HG02938 (cell line): ENCODE measurements around the gene LRP5.

ENCODE experiments used
- ATAC-seq: cut with Tn5 transposase; IDR thresholded peaks from one replicate; pipeline ENCODE4 v1.9.1; 2021; ENCODE audit warnings: mild to moderate bottlenecking, moderate library complexity; ENCODE audit not compliant: unreplicated experiment

Gene LRP5

DNA sequence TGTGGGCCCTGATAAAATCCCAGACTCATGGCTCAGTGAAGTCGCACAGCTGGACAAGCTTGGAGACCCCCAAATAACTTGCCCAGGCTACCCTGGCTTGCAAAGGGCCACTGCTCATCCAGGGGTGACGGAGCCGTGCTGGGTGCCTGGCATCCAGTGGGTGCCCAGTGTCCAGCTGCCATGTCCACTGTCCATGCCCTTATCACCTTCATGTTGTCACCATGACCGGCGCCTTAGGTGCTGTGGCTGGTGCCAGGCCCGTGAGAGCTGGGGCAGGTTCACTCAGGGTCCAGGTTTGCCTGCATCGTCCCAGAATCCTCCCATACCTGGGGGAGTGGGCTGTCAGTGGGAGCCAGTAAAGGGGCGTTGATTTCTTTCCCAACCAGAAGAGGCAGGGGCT, 57.4 kb downstream of the LRP5 start:
- ATAC-seq = no peak

DNA sequence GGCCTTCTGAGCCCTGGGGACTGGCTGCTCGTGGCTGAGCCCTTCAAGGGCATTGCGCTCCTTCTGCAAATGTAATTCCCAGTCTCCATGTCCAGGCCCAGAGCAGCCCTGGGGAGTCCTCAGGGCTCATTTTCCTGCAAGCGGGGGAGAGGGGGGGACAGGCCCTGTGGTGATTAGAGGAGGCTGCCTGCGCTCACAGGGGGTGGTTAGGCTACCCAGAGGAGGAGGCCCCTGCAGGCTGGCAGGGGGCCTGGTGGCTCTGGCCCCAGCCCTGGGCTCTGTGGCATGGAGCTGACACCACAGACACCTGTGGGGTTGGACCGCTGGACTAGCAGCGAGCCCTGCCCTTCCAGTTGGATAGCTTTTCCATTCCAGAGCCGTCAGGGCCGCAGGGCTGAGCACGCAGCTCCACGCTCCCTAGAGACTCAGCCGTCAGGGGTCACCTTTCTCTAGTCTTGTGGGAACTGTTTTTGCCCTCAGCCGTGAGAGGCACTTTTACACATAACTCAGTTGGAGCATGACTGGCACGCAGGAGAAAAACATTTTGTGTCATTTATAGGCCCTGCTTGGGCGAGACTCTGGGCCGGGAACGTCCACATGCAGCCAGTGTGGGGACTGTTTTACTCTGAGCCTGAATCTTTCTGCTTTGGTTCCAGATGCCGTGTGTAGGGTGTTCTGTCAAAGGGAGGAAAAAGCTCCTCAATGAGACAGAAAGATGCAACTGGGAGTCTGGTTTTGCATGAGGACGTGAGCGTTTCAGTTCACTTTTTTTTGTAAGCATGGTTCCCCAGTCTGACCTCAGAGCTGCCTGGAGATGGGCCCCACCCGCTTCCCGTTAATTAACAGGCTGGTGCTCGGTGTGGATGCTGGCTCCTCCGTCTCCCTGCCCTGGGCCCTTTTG, 58.1 kb downstream of the LRP5 start:
- ATAC-seq = peak; percentile 71

DNA sequence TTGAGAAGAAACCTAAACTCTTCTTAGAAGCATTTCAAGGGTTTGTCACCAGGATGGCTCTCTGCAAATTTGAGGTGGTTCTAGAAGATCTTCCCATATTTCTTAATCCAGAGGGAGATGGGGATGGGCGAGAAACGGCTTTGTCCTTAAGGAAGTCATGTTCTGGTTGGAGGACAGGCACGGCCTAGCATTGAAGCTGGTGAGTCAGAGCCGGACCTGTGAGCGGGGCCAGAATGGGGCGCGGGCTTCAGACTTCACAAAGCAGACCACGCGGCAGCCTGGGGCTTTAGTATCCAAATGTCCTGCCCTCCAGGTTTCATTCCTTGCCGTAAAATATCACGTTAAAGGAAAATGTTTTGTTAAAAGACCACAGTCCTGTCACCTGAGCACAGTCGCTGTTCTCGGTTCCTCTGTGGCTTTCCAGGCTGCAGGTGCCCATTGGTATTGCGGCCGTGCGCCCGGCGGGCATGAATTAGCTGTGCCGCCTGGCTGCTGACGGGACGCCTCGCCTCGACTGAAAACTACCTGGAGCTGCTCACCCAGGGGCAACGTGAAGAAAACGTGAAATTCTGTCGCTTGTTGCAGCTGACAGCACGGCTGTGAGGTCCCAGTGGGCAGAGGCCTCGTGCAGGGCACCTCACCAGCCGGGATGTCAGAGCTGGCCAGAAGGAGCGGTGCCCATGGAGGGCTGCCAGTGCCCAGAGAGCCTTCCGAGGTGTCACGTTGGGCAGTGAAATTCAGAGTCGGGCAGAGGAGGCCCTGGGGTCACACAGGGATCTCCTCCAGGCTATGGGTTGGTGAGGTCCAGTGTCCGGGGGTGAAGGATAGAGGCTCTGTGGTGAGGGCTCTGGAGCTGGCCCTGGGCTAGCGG, 59.0 kb downstream of the LRP5 start:
- ATAC-seq = no peak

DNA sequence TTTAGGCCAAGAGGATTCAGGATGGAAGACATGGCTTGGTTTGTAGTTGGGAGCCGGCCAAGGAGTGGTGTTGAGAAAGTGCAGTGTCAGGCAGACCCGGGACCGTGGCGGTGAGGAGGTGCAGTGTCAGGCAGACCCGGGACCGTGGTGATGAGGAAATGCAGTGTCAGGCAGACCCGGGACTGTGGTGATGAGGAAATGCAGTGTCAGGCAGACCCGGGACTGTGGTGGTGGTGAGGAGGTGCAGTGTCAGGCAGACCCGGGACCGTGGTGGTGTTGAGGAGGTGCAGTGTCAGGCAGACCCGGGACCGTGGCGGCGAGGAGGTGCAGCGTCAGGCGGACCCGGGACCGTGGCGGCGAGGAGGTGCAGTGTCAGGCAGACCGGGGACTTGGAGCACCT, 59.7 kb downstream of the LRP5 start:
- ATAC-seq = no peak

DNA sequence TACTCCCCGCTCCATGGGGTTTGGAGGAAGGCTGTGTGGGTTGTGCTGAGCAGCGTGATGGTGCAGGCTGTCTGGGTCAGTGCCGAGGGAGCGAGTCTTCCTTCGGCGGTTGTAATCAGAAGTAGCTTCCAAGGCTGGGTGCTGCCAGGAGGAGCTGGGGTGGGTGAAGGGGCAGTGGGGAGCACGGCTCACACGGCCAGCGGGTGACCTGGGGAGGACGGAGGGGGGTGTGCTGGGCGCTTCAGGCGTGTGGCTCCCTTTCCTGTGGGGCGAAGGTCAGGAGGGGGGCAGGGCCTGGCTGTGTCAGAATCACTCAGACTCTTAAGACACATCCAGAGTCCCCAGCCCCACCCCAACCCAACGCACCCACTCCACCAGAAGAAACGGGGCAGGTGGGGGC, 60.2 kb downstream of the LRP5 start:
- no peak for ATAC-seq

DNA sequence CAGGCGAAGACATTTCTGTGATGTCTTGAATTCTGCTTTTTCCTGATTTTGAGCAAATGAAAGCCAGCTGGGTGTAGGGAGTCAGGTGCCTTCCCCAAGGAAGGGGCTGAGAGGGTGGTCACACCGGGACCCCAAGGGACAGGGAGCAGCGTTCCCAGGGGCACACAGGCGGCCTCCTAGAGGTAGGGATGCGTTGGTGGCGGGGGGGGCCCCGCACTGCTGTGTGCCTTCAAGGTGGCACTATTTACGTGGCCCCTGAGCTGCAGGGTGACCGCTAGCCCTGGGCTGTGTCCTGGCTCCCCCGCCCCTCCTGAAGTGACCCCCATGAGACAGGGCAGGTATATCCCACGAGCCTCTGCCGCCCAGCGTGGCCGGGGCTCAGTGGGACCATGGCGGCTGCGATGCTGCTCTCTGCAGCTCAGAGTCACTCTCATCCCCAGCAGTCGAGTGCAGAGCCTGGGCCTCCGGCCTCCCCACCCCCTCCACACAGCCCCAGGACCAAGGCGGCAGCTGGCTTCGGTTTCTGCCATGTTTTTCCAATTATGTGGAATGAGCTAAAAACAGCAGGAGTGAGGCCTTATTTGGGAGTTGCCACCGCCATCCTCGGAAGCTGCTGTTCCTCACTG, 60.9 kb downstream of the LRP5 start:
- no peak for ATAC-seq

DNA sequence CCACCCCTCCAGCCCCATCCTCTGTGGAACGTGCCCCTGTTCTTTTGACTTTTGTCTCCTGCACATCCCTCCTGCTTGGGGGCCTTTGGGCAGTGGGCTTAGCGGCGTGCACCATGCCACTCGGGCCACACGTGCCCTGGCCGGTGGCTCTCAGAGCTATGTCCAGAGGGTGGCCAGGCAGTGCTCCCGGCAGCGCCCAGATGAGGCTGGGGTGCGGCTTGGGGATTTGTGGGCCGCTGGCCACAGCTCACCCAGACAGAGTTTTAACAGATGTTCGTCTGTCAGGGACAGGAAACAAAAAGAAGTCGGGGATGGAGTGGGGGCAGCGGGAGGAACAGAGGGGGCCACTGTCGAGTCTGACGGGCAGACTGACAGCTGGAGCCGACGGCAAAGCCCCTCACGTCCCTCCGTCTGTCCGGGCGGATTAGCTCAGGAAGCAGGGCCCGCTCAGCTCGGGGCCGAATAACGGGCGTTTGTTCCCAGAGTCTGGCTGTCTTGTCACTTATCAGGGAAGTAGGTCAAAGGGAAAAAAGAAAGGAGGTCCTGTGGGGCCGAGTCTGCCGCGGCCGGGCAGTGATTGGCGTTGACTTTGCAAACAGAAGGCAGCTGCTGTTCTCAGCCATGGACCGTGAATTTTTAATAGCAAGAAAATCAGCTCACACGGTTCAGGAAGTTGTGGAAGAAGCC, 61.6 kb downstream of the LRP5 start:
- no peak for ATAC-seq

DNA sequence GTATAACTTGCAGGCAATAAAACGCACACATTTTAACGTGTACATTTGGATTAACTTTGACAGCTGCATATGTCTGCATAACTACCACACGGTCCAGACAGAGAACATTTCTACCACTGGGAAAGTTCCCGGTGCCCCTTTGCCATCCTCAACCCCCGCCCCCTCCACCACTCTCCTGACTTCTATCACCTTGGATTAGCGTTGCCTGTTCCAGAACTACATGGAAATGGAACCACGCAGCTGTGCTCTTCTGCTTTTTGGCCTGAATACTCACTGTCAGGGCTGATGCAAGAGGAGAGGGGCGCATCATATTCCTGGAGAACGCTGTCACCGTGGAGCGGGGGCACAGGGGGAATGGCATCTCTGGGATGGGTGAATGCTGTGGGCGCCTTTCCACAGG, 62.1 kb downstream of the LRP5 start:
- no peak for ATAC-seq

DNA sequence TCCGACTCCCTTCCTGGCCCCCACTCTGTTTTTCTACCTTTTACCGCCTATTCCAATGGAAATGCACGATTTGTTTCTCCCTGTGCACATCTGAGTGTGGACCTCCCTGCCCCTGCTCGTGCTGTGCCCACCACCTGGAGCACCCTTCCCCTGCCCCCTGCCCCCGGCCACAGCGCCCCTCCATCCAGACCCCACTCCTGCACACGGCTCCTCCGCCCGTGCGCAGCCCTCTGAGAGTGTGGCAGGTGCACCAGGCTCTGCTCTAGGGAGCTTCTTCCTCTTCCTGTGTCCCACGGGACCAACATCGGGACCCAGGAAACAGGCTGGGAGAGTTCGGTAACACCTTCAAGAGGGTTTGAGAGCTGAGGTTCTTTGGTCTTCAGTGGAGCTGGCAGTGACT, 62.9 kb downstream of the LRP5 start:
- no peak for ATAC-seq

DNA sequence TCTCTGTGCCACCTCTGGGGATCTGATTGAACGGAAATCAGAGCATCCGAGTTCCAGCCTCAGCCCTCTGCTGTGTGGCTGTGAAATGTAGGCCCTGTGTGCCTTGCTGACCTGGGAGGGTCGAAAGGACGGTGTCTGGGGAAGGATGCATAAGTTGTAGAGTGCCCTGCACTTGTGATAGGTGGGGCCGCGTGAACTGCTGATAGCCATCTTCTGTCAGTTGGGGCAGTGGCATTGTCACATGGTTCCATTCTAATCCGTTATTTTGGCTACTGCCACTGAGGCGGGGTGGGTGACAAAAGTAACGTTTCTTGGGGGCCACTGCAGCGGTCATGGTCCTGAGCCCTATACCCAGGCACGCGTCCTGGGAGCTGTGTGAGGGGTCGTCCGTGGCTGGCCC, 63.4 kb downstream of the LRP5 start:
- no peak for ATAC-seq

DNA sequence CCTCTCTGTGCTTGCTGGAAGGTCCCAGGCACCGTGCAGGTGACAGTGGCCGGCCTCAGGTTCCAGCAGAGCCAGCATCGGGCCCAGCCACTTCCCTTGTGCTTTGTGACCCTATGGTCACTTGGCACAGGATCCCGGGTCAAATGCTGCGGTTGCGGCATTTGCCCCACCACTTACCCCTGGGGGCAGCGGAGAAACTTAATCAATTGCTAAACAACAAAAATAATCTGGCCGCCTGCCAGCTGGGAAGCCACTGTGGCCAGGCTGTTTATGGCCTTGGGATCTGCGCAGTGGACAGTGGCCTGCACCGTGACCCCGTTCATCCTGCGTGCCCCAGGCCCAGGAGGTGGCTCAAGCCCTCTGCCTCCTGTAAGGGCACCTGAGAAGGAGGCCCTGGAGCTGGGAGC, 65.0 kb downstream of the LRP5 start:
- no peak for ATAC-seq

DNA sequence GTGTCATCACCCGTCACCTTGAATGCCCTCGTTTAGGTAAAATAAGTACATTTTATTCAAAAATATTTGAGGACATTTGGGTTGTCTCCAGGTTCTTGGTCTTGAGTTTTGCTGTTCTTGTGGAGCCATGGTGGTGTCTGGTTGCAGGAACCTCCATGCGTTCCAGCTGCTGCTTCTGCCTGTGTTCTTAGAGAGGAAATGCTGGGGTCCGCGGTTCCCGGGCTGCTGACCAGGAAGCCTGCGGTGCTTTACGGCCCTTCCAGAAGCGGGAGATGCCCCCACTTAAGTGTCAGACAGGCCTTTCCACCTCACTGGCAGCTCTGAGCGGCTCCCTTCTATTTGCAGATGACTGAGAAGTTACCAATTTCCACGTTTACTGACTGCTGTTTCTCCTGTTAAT, 66.8 kb downstream of the LRP5 start:
- no peak for ATAC-seq

DNA sequence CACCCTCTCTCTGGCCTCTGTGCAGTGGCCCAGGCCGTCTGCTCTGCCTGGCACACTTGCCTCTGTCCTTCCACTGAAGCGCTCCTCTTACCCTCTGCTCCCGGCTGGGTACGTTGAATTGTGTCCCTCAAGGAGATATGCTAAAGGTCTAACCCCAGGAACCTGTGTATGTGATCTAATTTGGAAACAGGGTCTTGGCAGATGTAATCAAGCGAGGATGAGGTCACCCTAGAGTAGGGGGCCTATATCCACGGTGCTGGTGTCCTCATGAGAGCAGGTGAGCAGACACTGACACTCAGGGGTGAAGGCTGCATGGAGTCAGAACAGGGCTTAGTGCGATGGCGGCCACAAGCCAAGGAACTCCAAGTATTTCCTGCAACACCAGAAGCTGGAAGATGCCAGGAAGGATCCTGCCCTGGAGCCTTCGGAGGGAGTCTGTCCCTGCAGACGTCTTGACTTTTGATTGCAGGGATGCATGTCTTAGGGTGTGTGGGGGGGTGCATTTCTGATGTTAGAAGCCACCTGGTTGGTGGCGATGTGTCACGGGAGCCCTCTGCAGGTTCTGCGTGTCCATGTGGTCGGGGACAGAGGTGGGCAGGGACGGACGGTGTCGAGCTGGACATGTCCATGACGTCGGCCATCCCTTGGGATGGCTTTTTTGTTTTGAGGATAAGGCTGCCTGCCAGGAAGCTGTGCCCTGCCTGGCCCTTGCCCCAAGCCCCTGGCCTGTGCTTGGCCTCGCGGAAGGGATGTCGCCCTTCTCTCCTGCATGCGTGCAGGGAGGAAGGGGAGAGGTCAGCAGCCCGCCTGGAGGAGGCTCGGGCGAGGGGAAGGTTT, 68.6 kb downstream of the LRP5 start:
- ATAC-seq = no peak

DNA sequence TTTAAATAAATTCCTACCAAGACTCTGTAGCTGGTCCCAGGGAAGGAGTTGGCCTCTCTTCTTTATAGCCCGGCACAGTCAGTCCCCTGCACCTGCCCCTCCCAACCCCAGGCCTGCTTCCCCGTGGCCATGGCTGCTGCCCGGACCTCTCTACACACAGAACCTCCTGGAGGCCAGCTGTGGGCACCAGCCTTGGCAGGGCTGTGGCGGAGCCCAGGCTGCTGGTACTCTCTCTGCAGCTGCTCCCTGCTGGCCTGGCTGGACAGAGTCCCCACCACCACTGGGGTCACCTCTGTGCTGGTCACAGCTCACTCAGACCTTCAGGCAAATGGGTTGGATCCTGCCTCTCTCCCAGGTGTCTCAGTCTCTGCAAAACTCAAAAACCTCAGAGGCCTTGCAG, 69.3 kb downstream of the LRP5 start:
- ATAC-seq = no peak

DNA sequence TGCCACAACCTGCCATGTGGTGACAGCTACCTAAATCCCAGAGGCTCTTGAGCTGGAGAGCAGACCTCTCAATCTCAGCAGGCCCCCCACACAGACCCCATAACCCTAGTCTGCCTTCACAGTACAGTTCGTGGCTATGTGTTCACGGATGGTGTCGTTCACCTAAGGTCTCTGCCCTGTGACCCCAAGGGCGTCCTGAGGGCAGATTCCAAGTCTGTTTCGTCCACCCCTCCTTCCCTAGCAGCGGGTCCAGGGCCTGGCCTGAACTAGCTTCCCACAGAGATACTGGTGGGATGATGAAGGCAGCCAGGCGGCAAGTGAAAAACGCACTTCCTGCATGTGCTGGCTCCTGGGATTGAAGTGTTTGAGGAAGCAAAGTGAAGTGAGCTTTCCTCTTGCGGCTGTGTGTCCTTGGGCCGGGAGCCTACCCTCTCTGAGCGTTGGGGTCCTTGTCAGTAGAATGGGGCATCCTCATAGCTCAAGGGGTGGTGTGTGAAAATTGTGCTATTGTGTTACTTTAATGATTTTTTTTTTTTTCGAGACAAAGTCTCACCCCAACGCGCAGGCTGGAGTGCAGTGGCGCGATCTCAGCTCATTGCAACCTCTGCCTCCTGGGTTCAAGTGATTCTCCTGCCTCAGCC, 70.1 kb downstream of the LRP5 start:
- no peak for ATAC-seq

DNA sequence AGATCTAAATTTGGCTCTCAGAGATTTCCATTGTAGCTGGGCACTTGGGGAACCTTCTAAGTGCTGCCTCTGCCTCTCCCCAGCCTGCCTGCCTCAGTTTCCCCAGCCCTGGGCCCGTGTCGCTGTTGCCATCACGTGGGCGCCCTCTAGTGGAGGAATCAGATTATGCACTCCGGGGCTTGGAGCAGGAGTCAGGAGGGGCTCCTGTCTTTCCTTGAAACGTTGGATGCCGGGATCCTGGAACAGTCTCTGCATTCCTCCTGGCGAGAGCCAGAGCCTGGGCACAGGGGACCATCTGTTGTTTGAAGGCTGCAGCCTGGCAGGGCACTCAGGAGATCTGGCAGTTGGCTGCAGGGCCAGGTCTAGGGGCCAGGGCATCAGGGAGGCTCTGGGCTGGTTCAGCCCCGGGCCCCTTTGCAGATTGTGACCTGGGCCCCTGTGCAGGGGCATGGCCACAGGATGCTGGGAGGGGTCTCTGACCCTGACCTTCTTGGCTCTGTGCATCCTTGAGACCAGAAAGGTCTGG, 71.6 kb downstream of the LRP5 start:
- no peak for ATAC-seq

DNA sequence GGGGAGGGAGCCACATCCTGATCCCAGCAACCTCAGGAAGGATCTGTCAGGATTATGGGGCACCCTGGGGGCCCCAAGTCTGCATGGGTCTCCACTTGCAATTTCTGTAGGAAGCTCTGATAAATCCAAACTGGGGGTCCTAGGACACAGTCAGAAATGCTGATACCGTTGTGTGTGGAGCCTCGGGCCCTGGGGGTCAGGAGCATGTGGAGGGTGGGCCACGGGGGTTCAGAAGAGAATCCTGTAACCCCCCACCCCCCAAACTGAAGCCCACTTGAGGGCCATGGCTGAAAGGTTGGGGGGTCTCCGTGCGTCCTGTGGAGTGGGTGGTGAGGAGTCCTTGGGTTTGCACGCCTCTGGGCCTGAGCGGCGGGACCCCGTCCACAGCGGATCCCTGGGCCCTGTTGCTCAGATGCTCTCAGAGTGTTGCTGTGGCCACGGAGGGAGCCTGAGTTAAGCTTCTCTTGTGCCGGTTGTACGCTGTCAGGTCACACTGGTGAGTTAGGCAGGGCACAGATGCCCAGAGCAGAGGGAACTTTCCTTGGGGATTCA, 72.2 kb downstream of the LRP5 start:
- no peak for ATAC-seq

DNA sequence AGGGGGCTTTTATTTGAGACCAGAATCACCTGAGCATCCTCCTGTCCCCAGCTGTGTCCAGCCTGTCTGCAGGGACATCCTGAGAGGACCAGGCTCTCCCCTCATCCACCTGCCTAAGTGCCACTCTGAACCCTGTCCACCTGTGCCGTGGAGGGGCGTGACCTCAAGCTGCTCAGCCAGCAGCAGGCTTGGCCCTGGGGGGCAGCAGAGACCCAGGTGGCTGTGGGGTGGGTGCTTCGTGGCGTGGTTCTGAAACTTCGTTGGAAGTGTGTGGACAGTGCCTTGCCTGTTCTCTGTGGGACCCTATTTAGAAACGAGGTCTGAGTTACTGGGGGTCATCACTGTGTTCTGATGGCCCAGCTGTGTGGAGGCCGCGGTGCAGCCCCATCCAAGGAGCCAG, 72.7 kb downstream of the LRP5 start:
- ATAC-seq = no peak

DNA sequence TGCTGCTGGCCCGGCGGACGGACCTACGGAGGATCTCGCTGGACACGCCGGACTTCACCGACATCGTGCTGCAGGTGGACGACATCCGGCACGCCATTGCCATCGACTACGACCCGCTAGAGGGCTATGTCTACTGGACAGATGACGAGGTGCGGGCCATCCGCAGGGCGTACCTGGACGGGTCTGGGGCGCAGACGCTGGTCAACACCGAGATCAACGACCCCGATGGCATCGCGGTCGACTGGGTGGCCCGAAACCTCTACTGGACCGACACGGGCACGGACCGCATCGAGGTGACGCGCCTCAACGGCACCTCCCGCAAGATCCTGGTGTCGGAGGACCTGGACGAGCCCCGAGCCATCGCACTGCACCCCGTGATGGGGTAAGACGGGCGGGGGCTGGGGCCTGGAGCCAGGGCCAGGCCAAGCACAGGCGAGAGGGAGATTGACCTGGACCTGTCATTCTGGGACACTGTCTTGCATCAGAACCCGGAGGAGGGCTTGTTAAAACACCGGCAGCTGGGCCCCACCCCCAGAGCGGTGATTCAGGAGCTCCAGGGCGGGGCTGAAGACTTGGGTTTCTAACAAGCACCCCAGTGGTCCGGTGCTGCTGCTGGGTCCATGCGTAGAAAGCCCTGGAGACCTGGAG, 74.1 kb downstream of the LRP5 start:
- ATAC-seq = no peak
